HG03520 (cell line): ENCODE results near the gene ADRB2.
"Not testable (repeated sequence)": the region's sequence is repeated elsewhere in the genome, so short reads cannot be mapped to it uniquely, and the experiment has no call there.

Experiments used
- ATAC-seq: cut with Tn5 transposase; IDR thresholded peaks from one replicate; pipeline ENCODE4 v1.9.1; 2021; ENCODE audit warnings: mild to moderate bottlenecking, moderate library complexity; ENCODE audit not compliant: unreplicated experiment

The ADRB2 gene

DNA sequence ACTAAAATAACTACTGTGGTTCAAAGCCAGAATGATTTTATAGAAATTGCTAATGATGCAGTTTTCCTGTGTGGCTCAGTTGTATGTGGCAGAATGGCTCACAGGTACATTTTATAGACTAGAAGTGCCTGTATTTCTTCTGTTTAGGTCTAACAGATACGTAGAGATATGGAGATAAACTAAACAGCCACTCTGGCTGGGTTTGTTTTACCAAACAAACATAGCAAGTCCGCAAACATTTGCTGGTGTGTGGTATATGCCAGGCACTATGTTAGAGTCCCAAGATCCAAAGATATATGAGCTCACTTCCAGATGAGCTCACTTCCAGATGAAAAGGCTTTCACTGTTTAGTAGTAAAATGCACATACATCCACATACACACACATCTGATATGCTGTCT lies 24.4 kb downstream of the ADRB2 start:
- no peak for ATAC-seq

- peak; percentile 77 for ATAC-seq
Measured at GRCh38 chr5:148853868-148854267, 27.5 kb downstream of the ADRB2 start.

GRCh38 chr5:148855249-148856008 lies 29.0 kb downstream of the ADRB2 start:
- ATAC-seq, result no peak

DNA sequence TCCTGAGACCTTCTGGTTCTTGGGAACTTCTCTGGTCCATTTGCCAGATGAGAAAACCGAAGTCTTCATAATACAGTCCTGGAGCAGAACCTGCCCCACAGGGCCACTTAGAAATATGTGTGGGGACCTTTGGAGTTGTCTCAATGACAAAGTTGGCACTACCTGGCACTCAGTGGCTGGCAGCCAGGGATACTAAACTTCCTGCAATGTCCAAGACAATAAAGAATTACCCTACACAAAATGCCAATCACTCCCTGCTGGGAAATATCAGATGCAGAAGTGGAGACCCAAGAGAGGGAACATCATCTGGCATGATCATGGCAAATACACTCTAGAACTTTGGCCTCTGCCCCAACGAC lies 29.6 kb downstream of the ADRB2 start:
- no peak for ATAC-seq

DNA sequence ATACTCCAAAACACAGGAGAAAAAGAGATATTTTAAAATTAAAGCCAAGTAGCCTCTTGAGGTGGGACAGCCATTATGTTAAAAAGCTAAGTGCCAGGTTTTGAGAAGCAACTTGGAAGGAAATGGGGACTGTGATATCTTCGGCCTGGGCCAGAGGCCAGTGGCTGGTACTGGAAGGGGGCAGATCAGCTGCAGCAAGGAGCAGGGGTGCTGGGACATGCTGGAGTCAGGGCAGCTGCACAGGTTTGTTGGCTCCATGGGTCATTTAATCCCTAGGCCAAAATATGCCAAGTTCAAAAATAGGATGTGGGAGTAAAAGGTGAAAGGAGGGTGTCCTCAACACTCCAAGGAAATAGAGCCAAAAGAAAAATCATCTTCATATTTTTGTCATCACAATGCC lies 30.0 kb downstream of the ADRB2 start:
- ATAC-seq, result no peak

- no peak for ATAC-seq
Measured at GRCh38 chr5:148857474-148857873, 31.1 kb downstream of the ADRB2 start.

GRCh38 chr5:148858106-148858505 lies 31.7 kb downstream of the ADRB2 start:
- no peak for ATAC-seq

DNA sequence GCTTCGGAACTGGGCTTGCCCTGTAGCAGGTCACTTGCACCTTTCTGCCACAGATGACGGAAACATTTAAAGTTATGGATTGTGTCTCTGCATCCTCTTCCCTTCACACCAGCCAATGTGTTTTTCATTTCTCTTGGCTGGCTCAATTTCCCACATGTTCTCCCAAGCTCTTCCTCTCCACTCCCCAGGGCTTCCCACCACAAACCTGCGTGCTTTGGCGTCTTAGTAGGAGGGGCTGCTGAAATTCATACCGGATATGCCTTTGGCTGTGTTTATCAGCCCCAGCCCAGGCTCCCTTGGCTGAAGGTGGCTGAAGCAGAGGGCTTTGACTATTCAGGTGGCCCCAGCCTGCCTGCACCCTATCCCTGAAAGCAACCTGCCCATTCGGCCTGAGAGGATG lies 32.1 kb downstream of the ADRB2 start:
- ATAC-seq, result no peak

GRCh38 chr5:148859703-148860102 lies 33.3 kb downstream of the ADRB2 start:
- no peak for ATAC-seq

DNA sequence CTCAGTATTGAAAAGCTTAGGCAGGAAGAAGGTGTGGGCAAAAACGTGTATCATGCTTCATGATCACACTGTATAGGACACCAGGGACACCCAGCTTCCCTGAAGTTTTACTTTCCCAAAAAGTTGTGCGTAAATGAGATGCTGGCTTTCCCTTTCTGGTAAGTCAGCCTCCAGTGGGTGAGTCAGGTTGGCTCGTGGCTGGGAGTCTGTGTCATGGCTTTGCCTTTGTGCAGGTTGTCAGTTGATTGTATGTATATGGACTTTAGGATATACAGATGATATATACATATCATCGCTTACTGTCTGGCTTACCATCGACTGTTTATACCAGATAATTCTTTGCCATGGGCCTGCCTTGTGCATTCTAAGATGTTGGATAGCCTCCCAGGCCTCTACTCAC lies 34.2 kb downstream of the ADRB2 start:
- ATAC-seq, result no peak

GRCh38 chr5:148861088-148861487 lies 34.7 kb downstream of the ADRB2 start:
- no peak for ATAC-seq

GRCh38 chr5:148861696-148862095 lies 35.3 kb downstream of the ADRB2 start:
- no peak for ATAC-seq

GRCh38 chr5:148864113-148864841 lies 37.9 kb downstream of the ADRB2 start:
- no peak for ATAC-seq

DNA sequence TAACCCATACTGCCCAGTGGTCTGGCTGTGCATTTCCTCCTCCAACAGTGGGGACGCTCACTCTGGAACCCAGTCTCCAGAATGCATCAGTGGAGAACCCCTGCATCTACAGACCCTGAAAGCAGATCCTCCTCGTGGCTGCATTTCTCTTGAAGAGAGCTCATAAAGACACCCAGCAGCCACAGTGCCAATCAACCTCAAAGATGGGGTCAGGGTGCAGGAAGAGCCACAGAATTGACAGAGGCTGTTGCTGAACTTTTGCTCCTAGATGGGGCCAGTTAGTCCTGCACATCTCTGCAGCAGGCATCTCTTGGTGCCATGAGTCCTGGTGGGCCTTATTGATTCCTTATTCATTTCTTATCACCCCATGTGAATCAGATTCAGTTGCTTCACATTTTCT lies 39.6 kb downstream of the ADRB2 start:
- no peak for ATAC-seq

- no peak for ATAC-seq
Measured at GRCh38 chr5:148873120-148873519, 46.7 kb downstream of the ADRB2 start.

GRCh38 chr5:148873690-148874485 lies 47.5 kb downstream of the ADRB2 start:
- no peak for ATAC-seq

GRCh38 chr5:148875205-148875875 lies 48.9 kb downstream of the ADRB2 start:
- ATAC-seq, result no peak

DNA sequence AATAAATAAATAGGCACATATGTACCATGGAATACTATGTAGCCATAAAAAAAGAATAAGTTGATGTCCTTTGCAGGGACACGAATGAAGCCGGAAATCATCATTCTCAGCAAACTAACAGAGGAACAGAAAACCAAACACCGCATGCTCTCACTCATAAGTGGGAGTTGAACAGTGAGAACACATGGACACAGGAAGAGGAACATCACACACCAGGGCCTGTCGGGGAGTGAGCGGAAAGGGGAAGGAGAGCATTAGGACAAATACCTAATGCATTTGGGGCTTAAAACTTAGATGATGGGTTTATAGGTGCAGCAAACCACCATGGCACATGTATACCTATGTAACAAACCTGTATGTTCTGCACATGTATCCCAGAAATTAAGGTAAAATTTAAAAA lies 51.0 kb downstream of the ADRB2 start:
- ATAC-seq, result not testable (repeated sequence)
